ENCODE data around the gene NLRP5.
A peak's percentile ranks its signal among the peaks of the same experiment; 100 is the strongest.
"Not testable (repeated sequence)": the region's sequence is repeated elsewhere in the genome, so short reads cannot be mapped to it uniquely, and the experiment has no call there.

The NLRP5 gene

DNA sequence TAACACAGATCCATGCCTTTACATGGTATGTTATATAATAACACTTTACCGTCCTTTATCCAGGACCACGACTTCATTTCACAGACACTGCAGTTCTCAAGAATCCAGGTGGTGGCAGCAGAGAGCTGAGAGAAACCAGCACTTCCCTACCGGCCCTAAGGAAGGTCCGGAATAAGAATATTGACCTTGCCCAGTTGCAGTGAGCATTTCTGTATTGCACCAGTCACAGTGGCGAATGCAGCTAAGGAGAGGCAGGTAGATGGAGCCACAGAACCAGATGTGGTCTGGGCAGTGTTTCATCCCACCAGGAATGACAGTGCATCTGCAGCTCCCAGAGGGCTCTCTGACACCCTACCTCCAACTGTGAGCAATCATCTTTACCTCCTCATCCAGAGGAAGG is 89.9 kb downstream of the NLRP5 start:
- peak; percentile 22 for DNase-seq (ENCODE audit: low read depth)

GRCh38 chr19:56079609-56080008 is 93.0 kb downstream of the NLRP5 start:
- no peak for DNase-seq (ENCODE audit: low read depth)

DNA sequence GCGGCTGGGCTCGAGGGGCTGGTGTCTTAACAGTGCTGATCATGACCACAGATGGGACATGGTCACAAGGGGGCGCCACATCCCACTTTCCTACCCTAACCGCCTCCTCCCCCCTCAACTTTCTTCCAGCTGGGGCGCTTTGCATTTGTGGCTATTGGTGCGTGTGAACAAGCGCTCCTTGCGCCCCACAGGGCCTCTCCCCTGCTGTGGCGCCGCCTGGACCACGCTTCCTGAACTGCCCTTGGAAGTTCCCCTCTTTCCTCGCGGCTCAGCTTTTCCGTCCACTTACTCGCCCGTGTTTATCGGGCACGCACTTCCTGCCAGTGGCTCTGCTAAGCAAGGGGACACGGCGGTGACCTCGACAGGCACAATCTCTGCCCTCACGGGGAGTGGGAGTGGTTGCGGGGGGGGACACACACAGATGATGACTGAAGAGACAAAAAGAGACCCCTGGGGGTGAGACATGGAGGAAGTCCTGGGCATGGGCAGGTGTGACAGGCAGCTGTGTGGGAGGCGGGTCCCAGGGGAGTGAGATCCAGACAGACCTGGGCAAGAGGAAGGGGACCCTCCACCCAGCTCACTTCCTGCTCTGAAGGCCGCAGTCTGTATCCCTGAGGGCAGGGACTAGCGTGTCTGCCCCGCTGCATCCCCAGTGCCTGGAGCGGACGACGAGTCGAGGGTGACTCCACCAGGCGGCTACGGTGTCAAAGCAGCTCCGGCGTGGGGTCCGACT is 94.3 kb downstream of the NLRP5 start:
- peak; percentile 61 for DNase-seq (ENCODE audit: low read depth)

- DNase-seq (ENCODE audit: low read depth): no peak
Observed at GRCh38 chr19:56083668-56084067, 97.1 kb downstream of the NLRP5 start.

DNA sequence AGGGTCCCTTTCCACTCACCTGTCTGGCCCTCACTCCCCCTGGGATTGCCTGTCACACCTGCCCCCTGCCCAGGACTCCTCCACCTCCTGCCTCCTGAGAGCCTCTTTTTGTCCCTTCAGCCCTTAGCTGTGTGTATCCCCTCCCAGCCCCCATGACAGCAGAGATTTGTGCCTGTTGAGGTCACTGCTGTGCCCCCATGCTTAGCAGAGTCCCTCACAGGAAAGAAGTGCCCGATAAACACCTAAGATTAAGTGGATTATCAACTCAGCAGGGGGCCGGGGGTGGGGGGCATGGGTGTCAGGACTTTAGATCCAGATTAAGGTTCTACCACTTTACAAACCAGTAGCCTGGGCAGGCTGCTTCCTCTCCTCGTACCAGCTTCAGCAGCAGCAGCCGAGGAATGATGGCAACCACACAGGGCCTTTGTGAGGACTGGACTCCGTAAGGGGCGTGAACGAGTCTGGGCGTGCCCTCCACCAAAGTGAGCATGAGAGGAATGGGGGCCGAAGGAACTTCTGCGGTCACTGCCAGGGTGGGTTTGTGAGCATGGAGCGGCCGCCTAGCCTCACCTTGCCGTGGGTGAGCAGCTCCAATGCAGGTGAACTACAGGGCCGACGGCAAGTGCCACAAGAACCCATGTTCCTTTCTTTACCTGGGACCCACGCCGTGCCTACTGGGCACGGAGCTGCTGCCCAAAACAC is 98.4 kb downstream of the NLRP5 start:
- DNase-seq (ENCODE audit: low read depth): no peak

- DNase-seq (ENCODE audit: low read depth): no peak
Observed at GRCh38 chr19:56085571-56086275, 99.1 kb downstream of the NLRP5 start.

- no peak for DNase-seq (ENCODE audit: low read depth)
Observed at GRCh38 chr19:56086671-56087430, 100.3 kb downstream of the NLRP5 start.

DNA sequence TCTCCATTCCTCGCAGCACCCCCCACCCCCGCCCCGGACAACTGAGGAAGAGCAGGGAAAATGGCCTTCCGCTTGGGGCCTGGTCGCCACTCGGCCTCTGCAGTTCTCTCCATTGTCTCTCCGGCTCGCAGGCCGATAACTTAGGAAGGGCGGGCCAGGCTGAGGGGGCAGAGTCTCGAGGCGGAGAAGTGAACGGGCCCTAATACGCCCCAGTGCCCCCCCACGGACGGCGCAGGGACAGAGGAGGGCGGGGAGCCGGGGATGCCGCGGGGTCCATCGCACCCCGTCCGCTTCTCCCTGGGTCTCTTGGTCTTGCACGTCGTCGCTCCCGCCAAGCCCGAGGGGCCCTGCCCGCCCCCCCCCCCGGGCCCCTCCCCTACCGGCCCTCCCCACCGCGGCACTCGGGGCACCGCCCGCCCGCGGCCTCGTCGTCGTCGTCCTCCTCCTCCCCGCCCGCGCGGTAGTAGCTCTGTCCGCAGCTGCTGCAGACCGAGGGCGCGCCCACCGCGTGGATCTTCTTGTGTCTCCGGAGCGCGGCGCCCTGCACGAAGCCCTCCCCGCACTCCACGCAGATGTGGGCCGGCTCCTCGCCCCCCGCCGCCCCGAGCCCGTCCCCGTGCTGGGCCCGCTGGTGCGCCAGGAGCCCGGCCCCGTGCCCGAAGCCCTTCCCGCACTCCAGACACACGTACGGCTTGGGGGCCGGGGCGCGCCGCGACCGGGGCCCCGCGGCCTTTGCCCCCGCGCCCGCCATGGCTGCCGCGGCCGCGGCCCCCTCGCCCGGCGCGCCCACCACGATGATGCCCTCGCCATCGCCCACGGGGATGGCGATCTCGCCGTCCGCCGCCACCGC is 101.3 kb downstream of the NLRP5 start:
- DNase-seq (ENCODE audit: low read depth): no peak

- no peak for DNase-seq (ENCODE audit: low read depth)
Observed at GRCh38 chr19:56088497-56089215, 102.1 kb downstream of the NLRP5 start.

GRCh38 chr19:56089344-56089743 is 102.8 kb downstream of the NLRP5 start:
- no peak for DNase-seq (ENCODE audit: low read depth)

- DNase-seq (ENCODE audit: low read depth): no peak
Observed at GRCh38 chr19:56091066-56091490, 104.5 kb downstream of the NLRP5 start.

DNA sequence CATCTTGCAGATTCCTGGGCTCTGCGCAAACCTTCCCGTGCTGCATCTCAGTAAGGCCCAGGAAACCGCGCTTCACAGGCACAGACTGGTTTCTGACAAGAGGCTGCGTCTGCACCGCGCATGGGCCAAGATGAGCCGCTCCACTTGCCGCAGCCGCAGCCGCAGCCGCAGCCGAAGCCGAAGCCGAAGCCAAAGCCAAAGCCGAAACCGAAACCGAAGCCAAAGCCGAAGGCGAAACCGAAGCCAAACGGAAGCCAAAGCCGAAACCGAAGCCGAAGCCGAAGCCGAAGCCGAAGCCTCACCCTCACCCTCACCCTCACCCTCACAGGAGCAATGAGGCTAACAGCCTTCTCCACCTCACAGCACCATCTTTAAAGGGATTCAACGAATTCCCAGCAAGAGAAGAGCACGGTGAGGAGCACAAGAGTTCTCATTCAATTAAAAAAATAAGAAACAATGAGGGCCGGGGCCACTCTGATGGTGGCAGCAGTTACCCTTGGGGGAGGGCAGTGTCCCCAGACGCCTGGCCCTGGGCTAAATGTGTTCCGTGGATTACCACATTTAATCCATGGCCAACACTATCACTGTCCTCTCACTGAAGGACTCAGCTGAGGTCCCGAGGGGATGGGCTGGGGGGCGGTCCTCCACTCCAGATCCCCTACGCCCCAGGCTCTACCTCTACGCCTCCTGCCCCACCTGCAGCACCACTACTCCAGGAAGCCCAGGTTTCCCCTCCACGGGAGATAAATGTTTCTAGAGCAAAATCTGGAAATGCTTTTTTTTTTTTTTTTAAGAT is 105.4 kb downstream of the NLRP5 start:
- no peak for DNase-seq (ENCODE audit: low read depth)

DNA sequence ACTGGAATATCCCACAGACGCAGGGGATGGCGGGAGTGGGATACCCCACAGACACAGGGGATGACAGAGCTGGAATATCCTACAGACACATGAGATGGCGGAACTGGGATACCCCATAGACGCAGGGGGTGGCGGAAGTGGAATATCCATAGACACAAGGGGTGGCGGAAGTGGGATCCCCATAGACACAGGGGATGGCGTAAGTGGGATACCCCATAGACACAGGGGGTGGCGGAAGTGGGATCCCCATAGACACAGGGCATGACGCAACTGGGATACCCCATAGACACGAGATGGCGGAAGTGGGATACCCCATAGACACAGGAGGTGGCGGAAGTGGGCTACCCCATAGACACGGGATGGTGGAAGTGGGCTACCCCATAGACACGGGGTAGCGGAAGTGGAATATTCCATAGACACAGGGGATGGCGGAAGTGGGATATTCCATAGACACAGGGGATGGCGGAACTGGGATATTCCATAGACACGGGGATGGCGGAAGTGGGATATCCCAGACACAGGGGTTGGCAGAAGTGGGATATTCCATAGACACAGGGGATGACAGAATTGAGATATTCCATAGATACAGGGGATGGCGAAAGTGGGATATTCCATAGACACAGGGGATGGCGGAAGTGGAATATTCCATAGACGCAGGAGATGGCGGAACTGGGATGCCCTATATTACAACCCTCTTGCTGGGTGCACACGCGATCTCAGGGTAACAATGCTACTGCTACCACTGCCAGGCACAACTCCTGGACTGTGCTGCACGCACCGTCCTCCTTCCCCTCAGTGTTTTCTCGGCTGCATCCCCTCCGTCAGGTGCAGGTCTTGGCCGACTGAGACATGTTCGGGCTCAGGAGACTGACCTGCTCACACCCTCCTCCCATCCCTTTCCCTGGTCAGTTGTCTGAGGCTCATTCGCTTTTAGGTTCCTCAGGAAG is 106.4 kb downstream of the NLRP5 start:
- DNase-seq (ENCODE audit: low read depth): no peak

DNA sequence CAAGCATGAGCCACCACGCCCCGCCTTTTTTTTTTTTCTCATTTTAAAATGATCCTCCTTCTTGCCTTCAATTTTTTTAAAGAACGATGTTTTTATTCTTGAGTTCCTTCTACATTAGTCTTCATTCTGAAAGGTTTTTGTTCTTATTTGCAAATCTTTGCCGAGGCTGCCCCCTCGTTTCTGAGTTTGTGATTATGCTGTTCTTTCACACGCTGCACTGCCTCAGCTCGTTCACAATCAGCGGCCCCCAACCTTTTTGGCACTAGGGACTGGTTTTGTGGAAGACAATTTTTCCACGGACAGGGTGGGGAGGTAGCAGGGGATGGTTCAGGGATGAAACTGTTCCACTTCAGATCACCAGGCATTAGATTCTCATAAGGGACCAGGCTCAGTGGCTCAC is 107.9 kb downstream of the NLRP5 start:
- no peak for DNase-seq (ENCODE audit: low read depth)

DNA sequence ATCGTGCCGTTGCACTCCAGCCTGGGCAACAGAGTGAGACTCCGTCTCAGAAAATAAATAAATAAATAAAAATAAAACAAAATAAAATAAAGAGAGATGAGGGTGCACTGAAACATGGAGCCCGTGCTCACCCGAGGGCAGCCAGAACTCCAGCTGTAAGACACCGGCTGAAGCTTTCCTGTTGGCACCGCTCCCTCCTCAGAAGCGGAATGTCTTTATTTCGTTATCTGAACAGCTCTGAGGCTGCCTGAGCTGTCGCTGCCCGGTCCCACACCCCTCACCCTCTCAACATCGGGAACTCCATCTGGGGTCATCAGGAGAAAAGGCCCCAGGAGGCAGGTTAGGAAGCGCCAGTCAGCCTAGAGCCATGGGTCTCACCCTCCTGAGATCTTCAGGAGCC is 110.1 kb downstream of the NLRP5 start:
- DNase-seq (ENCODE audit: low read depth): no peak

DNA sequence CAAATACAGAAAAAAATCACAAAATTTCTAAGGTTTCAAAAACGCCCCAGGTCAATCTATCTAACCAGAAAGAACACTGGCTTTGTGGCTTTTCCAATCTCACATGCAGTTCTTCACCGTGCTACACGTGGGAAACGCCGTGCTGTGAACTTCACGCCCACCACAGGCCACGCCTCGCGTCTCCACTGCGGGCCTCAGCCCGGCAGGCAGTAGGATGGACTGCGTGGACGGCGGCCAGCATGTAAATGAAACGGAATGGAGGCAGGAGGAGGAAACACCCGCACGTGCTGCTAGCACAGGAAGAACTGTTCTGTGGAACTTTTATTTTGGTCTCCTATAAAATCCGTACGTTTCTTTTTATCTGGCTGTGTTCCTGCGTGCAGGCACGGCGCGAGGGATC is 110.7 kb downstream of the NLRP5 start:
- DNase-seq (ENCODE audit: low read depth): no peak

DNA sequence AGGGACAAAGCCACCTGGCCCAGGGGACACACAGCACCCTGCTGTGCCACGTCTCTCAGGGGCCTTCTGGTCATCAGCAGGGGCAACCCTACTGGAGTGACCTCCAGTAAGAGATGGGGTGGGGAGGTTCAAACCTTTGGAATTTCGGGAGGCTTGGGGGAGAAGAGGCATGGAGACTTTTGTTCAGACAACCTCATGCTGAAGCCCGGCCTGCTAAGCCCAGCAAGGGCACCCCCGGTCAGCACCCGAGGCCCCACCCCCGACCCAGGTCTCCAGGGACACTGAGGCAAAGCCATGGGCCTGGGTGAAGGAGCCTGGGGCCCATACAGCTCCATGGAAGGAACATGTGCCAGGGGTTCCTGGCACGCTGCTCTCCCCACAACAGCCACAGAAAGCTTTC is 111.2 kb downstream of the NLRP5 start:
- no peak for DNase-seq (ENCODE audit: low read depth)

- DNase-seq (ENCODE audit: low read depth): not testable (repeated sequence)
Observed at GRCh38 chr19:56098237-56098636, 111.7 kb downstream of the NLRP5 start.
